Measurements from ENCODE around the gene C17orf107. TPM values are rescaled to one million over a fixed set of nuclear protein-coding genes. Genes with fewer than 3 reads are reported as not detected.

Gene C17orf107
- total RNA-seq, 1 experiment from 2014 or later = 2.7 TPM

GRCh38 chr17:4886830-4887229, 12.5 kb upstream of the C17orf107 start:
- no peak overlapping the region for H3K4me3 ChIP-seq (ENCODE audit: low read depth, low read length, poor library complexity, severe bottlenecking)
- peaks cover 48% of the 10 kb centered on the region for H3K36me3 ChIP-seq (ENCODE audit: insufficient read depth, low read length, poor library complexity, severe bottlenecking)
- BruUV-seq (replicated peaks) = no TSS peak
- no peaks in the 10 kb centered on the region for H3K9me3 ChIP-seq (ENCODE audit: low read depth, low read length, poor library complexity, severe bottlenecking)
- H3K4me1 ChIP-seq (ENCODE audit: insufficient read depth, low read length, poor library complexity, severe bottlenecking) = no peaks in the 10 kb centered on the region
- intact Hi-C loops (cut with micrococcal nuclease; ENCODE audit: unreplicated experiment) = no loop called here
- TF ChIP-seq, protein P1, sequence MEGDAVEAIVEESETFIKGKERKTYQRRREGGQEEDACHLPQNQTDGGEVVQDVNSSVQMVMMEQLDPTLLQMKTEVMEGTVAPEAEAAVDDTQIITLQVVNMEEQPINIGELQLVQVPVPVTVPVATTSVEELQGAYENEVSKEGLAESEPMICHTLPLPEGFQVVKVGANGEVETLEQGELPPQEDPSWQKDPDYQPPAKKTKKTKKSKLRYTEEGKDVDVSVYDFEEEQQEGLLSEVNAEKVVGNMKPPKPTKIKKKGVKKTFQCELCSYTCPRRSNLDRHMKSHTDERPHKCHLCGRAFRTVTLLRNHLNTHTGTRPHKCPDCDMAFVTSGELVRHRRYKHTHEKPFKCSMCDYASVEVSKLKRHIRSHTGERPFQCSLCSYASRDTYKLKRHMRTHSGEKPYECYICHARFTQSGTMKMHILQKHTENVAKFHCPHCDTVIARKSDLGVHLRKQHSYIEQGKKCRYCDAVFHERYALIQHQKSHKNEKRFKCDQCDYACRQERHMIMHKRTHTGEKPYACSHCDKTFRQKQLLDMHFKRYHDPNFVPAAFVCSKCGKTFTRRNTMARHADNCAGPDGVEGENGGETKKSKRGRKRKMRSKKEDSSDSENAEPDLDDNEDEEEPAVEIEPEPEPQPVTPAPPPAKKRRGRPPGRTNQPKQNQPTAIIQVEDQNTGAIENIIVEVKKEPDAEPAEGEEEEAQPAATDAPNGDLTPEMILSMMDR (conservative IDR thresholded peaks at IDR 0.05; ENCODE audit: low read depth, low read length) = no peak
- no peak for TF ChIP-seq EZH2 (IDR thresholded peaks at IDR 0.05; ENCODE audit: borderline replicate concordance, low read depth, low read length, poor library complexity, severe bottlenecking)
- POLR2A ChIA-PET (ENCODE audit: low non-redundant PET) = no interaction called here
- no peak for DNase-seq (ENCODE audit: low spot score)
- CTCF ChIA-PET = interaction anchor here (0.6 kb wide), 1 partner anchor 812 kb away, joined by 3 read pairs; no protein-coding TSS in a partner anchor
- no peaks in the 10 kb centered on the region for H3K27me3 ChIP-seq (replicated peaks; ENCODE audit: insufficient read depth, low read depth, low read length, poor library complexity)
- H3K27ac ChIP-seq (ENCODE audit: low read depth, low read length, poor library complexity, severe bottlenecking) = no peak overlapping the region

- no TSS peak for BruUV-seq (replicated peaks)
- ChIA-PET POLR2A (ENCODE audit: low non-redundant PET) (no interaction called here), CTCF (interaction anchor here (0.6 kb wide), 1 partner anchor 813 kb away, joined by 3 read pairs; no protein-coding TSS in a partner anchor)
- Histone ChIP-seq H3K27me3 (replicated peaks; ENCODE audit: insufficient read depth, low read depth, low read length, poor library complexity) (no peaks in the 10 kb centered on the region), H3K4me3 (ENCODE audit: low read depth, low read length, poor library complexity, severe bottlenecking) (no peak overlapping the region), H3K4me1 (ENCODE audit: insufficient read depth, low read length, poor library complexity, severe bottlenecking) (no peaks in the 10 kb centered on the region), H3K36me3 (ENCODE audit: insufficient read depth, low read length, poor library complexity, severe bottlenecking) (peaks cover 53% of the 10 kb centered on the region), H3K9me3 (ENCODE audit: low read depth, low read length, poor library complexity, severe bottlenecking) (no peaks in the 10 kb centered on the region), H3K27ac (ENCODE audit: low read depth, low read length, poor library complexity, severe bottlenecking) (no peak overlapping the region)
- DNase-seq (ENCODE audit: low spot score) = no peak
- intact Hi-C loops (cut with micrococcal nuclease; ENCODE audit: unreplicated experiment) = no loop called here
- no peak for TF ChIP-seq EZH2 (IDR thresholded peaks at IDR 0.05; ENCODE audit: borderline replicate concordance, low read depth, low read length, poor library complexity, severe bottlenecking)
These were observed 11.8 kb upstream of the C17orf107 start for GRCh38 chr17:4887581-4887980.

DNA sequence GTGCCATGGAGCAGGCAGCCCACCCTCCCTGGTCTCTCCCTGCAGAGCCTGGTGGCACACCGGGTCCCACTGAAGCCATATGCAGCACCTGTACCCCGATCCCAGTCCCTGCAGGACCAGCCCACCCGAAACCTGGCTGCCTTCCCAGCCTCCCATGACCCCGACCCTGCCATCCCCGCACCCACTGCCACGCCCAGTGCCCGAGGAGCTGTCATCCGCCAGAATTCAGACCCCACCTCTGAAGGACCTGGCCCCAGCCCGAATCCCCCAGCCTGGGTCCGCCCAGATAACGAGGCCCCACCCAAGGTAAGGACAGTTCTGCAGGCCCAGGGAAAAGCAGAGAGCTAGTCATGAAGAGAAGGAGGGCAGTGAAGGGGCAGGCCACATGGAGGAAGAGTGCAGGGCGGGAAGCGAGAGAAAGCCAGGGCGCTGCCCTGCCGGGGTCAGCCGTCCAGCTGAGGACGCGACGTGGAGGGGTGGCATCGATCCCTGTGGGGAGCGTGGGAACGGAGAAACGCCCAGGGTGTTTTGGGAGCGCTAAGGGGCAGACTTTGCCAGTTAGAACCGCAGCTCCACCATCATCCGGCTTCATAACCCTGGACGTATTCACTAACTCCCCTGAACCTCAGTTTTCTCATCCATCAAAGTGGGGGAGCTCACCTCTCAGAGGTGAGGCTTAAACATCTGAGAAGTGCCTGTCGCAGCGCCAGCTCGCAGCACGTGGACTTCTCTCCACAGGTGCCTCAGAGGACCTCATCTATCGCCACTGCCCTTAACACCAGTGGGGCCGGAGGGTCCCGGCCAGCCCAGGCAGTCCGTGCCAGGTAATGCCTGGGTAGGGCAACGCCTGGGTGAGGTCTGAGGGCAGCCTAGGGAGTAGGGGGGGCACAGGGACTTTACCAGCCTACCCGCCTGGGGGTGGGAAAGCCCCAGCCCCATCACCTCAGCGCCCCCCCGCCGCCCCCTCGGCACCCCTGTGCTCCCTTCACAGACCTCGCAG, 7.6 kb upstream of the C17orf107 start:
- H3K27ac ChIP-seq (ENCODE audit: low read depth, low read length, poor library complexity, severe bottlenecking) = no peak overlapping the region
- H3K9me3 ChIP-seq (ENCODE audit: low read depth, low read length, poor library complexity, severe bottlenecking) = no peaks in the 10 kb centered on the region
- POLR2A ChIA-PET (ENCODE audit: low non-redundant PET) = no interaction called here
- intact Hi-C loops (cut with micrococcal nuclease; ENCODE audit: unreplicated experiment) = no loop called here
- BruUV-seq (replicated peaks) = no TSS peak
- H3K4me3 ChIP-seq (ENCODE audit: low read depth, low read length, poor library complexity, severe bottlenecking) = no peak overlapping the region
- CTCF ChIA-PET = interaction anchor here (0.6 kb wide), 1 partner anchor 181 kb away, joined by 4 read pairs; the partner anchor contains the start of gene ARRB2
- H3K27me3 ChIP-seq (replicated peaks; ENCODE audit: insufficient read depth, low read depth, low read length, poor library complexity) = no peaks in the 10 kb centered on the region
- DNase-seq (ENCODE audit: low spot score) = no peak
- no peaks in the 10 kb centered on the region for H3K4me1 ChIP-seq (ENCODE audit: insufficient read depth, low read length, poor library complexity, severe bottlenecking)
- TF ChIP-seq, protein P1 (conservative IDR thresholded peaks at IDR 0.05; ENCODE audit: low read depth, low read length) = no peak
- TF ChIP-seq EZH2 (IDR thresholded peaks at IDR 0.05; ENCODE audit: borderline replicate concordance, low read depth, low read length, poor library complexity, severe bottlenecking) = no peak
- H3K36me3 ChIP-seq (ENCODE audit: insufficient read depth, low read length, poor library complexity, severe bottlenecking) = peaks cover 56% of the 10 kb centered on the region
